NK-92 treated with Interleukin-12 subunit alpha and Interleukin-12 subunit beta, amount 100 ng/mL, for 24 hours (cell line): Measurements from ENCODE around the gene PDXP.
A peak's percentile ranks its signal among the peaks of the same experiment; 100 is the strongest.

Experiments
- DNase-seq: peaks from one replicate; lab custom pipeline; 2025; lab: John Stamatoyannopoulos, UW

PDXP gene

DNA sequence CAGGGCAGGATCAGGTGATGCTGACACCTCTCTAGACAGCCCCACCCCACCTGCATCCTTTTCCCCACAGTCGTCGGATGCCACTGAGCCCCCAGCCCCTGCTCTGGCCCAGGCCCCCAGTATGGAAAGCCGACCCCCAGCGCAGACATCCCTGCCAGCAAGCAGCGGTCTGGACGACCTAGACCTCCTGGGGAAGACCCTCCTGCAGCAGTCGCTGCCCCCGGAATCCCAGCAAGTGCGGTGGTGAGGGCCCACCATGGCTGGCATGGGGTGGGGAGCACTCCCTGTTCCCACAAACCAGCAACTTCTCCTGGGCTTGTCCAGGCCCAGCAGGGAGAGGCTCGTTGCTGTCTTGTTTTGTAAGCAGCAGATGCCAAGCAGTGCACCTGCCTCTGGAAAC is 28.6 kb upstream of the PDXP start:
- DNase-seq = no peak

DNA sequence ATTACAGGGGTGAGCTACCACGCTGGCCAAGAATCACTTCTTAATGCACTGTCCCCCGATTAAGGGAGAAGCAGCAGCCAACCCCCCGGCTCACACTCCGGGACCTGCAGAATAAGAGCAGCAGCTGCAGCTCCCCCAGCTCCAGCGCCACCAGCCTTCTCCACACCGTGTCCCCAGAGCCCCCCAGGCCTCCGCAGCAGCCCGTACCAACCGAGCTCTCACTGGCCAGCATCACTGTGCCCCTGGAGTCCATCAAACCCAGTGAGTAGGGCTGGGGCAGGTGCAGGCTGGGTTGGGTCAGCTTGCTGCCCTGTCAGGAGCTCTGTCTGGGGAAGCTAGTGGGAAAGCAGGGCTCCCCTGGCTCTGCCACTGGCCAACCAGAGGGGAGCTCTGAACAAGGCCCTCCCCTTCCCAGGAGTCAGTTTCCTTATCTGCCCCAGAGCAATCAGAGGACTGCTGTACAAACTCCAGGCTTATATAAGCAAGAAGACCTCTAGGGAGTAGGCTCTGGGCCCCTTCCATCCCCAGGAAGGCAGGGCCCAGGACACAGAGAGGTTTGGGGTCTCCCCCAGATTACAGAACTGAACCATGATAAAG is 27.6 kb upstream of the PDXP start:
- no peak for DNase-seq

- DNase-seq = no peak
These were observed 26.9 kb upstream of the PDXP start for GRCh38 chr22:37631448-37632173.

- no peak for DNase-seq
These were observed 26.1 kb upstream of the PDXP start for GRCh38 chr22:37632174-37633088.

DNA sequence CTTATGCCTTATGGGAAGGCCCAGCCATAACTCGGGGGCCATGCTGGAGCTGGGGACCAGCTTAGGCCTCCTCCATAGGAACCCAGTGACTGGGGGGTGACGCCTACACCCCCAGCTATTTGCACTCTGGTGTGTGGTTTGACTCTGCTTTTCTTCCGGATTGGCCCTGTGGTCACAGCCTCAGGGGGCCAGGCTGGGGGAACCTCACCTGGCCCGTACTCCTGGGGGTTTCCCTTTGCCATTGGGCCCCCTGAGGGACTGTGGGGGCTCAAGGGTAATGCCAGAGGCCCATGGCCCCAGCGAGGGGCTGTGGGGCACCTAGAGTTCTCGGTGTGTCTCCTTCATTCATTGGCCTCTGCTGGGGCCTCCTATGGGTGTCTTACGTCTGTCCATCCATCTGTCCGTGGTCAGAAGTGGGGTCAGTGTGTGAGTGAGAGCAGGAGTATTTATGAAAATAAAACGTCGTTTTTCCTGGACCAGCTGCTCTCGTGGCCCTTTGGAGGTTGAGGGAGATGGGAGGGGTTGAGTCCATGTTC is 25.4 kb upstream of the PDXP start:
- DNase-seq = peak; percentile 52

DNA sequence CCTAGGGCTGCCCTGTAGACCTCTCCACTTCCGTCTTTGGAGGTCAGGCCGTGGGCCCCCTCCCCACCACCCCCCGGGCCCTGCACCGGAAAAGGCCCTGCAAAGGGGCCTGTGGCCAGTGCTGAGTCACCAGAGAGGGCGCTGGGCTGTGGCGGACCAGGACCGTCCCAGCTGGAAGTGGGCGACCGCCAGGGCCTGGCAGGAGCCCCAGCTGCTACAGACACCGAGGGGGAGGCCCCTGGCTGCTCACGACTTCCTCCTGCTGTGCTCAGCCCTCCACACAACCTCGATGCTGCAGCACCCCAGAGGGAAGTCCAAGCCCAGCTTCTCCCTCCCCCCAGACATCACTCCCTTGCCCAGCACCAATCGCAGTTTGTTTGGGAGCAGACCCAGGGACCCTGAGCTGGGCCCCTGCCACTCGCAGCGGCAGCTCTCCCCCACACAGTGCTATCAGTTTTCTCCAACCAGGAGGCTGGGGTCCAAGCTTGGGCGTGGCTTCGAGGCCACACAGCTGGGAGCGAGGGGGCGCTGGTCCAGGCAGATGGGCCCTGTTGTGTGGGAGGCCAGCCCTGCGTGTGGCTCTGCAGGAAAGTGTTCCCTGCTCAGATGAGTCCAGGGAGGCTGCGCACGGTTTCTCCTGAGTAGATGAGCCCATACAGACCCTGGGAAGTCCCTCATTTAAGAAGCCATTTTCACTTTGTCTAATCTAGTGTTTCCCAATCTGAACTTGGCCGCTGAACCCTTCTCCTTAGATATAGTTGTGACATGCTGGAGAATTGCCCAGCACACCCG is 24.7 kb upstream of the PDXP start:
- DNase-seq = peak; percentile 68

DNA sequence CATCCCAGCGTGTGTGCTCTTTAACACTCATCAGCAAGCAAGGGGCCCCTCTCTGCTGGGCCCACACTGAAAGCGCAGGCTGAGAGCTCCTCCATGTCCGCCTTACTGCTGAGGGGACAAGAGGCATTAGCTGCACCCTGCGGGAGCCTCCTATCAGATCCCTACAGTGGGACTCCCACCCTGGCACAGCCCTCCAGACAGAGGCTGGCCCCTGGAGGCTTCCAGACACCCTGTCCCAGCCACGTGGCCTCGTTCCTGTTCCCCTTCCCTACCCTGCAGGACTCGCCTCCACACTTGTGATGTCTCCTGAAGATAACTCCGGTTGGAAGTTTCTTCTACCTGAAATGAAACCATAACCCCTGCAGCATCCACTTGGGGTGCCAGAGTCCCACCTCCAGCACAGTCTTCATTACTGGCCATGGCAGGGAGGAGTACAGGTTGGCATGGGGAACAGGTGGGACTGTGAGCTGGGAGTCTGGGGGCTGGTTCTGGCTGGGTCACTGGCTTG is 24.1 kb upstream of the PDXP start:
- DNase-seq = no peak

GRCh38 chr22:37635157-37635556 is 23.4 kb upstream of the PDXP start:
- DNase-seq = no peak

- DNase-seq = peak; percentile 63
These were observed 22.2 kb upstream of the PDXP start for GRCh38 chr22:37636186-37636948.

DNA sequence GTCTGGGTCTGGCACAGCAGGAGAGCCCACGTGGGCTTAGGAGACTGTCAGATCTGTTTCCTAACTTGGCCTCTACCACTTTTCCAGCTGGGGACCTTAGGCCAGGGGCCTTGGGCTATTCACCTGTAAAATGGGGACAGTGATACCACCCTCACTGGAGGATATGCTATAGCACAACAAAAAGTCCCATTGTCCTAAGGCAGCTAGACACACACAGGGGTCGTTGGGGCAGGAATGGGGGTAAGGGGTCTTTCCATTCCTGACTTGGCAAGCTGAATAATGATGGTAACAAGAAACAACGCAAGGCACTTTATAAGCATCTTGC is 21.6 kb upstream of the PDXP start:
- DNase-seq = no peak

DNA sequence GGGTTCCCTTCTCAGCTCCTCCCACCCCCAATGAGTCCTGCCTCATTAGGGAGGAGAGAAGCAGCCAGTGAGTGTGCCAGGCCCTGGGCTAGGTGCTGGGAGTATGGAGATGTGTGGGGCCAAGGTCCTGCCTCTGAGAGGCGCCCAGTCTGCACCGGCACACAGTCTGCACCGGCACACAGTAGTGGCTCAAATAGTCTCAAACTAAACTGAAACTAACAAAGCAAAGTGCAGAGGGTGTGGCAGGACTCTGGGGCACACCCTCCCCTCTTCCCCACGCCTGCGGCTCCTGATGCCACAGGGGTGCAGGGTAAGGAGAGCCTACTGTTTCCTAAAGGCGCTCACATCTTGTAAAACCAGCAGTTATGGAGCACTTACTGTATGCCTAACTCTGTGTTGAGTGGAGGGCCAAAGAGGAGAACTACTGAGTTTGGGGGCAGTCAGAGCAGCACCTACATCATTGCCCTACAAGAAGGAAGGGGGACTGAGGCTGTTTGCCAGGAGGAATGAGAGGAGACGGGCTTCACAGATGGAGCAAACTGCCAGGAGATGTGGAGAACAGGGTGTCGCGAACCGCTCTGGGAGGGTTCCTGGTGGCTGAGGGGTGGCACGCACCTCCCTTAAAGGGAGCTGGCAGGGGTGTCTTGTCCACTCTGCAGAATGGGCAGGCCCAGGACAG is 20.0 kb upstream of the PDXP start:
- peak; percentile 34 for DNase-seq

GRCh38 chr22:37639070-37639760 is 19.3 kb upstream of the PDXP start, which contains the start of gene SH3BP1:
Gene SH3BP1 (plus strand): TSS chr22:37639669. CDS start chr22:37639788, 119 bp downstream.
- DNase-seq = peak; percentile 64

- DNase-seq = no peak
These were observed 18.5 kb upstream of the PDXP start for GRCh38 chr22:37639771-37640590.

DNA sequence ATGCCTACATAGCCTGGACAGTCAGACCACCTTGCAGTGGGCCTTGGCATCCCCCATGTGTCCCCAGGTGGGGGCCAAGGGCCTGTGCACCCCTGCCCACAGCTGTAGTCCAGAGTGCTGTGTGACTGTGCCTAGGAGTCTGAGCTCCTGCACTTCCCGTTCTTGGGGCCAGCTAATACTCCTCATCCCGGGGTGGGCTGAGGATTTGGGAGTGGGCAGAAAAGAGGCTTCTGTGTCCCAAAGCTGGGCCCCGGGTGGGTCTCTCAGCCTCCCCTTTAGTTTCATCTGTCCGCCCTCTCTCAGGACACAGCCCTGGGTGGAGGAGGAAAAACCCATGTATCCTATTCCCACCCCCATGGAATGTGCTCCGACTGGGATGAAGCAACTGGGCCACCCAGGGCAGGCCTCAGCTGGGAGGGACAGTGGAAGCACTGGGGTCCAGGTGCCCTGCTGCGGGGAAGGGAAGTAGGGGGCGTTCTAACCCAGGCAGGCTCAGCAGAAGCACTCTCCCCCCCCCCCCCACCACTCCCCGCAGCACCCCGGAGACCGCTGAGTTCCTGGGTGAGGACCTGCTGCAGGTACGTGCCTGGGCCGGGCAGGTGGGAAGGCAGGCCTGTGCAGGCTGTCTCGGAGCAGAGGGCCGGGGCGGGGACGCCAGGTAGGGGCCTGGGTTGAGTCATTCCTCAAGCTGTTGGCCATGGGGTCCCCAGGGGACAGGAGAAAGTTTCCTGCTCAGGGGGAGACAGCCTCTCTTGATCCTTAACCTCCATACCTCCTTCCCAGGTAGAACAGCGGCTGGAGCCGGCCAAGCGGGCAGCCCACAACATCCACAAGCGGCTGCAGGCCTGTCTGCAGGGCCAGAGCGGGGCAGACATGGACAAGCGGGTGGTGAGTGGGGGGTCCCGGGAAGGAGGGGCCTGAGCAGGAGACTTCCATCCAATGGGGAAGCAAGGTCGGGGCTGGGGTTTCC is 17.6 kb upstream of the PDXP start:
- no peak for DNase-seq

DNA sequence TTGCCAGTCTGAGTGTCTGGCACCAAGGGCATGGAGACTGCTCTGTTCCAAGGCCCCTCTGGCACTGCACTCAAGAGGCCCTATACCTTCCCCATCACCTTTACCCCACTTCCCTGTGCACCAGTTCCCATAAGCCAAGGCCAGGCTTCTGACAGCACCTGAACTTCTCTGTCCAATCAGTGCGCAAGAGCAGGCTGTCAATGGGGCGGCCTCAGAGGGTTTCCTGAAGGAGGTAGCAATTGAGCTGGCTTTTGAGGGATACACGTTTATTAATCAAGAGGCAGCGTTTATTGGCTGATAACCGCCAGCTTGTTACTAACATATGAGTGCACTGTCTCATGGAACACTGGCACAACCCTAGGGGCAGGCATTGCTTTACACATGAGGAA is 17.0 kb upstream of the PDXP start:
- no peak for DNase-seq

GRCh38 chr22:37643225-37643847 is 15.2 kb upstream of the PDXP start:
- DNase-seq = peak; percentile 34

DNA sequence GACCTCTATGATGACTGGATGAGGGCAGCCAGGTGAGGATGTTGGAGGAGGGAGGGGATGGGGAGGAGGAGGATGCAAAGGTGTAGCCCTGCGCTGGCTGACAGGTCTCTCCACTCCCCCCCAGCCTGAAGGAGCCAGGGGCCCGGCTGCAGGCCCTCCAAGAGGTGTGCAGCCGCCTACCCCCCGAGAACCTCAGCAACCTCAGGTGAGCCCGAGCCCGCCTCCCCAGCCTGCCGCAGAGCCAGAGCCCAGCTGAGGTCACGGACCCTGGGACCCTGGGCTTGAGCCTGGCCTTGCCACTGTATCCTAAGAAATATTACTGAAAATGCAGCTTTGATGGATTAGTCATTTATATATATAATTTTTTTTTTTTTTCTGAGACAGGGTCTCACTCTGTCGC is 11.2 kb upstream of the PDXP start:
- no peak for DNase-seq
